Activated CD4-positive, alpha-beta T cell treated with anti-CD3 and anti-CD28 coated beads, Interleukin-2, amount 10 ng/mL, durations not matched to agents 7 days and 5 days (primary cell): Measurements from ENCODE around the gene ZNF611. TPM values are rescaled to one million over a fixed set of nuclear protein-coding genes. Genes with fewer than 3 reads are reported as not detected.
"Not testable (repeated sequence)": the region's sequence is repeated elsewhere in the genome, so short reads cannot be mapped to it uniquely, and the experiment has no call there.

ENCODE experiments used
- CTCF ChIA-PET: fragments of 350-600 bp; sonication (Branson Sonifier 250); formaldehyde crosslinking; loops from one replicate; lab custom pipeline; 2021; ENCODE audit warnings: antibody characterized with exemption; lab: Charles Lee
- POLR2A ChIA-PET: fragments of 350-600 bp; sonication (Branson Sonifier 250); formaldehyde crosslinking; loops from one replicate; lab custom pipeline; 2021; ENCODE audit warnings: antibody characterized with exemption; lab: Charles Lee
- DNase-seq: peaks from one replicate; pipeline ENCODE4 v3.0.0-alpha.2; 2020
- H3K27ac Mint-ChIP-seq: one replicate; pipeline ENCODE4 v1.8.0; 2021; ENCODE audit warnings: mild to moderate bottlenecking, moderate library complexity, mixed read lengths
- H3K27me3 Mint-ChIP-seq: one replicate; pipeline ENCODE4 v1.8.0; 2021; ENCODE audit warnings: mixed read lengths
- H3K36me3 Mint-ChIP-seq: one replicate; pipeline ENCODE4 v1.8.0; 2021; ENCODE audit warnings: low read depth, mixed read lengths
- H3K4me1 Mint-ChIP-seq: one replicate; pipeline ENCODE4 v1.8.0; 2021; ENCODE audit warnings: mixed read lengths
- H3K4me3 Mint-ChIP-seq: one replicate; pipeline ENCODE4 v1.8.0; 2021; ENCODE audit warnings: mild to moderate bottlenecking, moderate library complexity, mixed read lengths
- H3K9me3 Mint-ChIP-seq: one replicate; pipeline ENCODE4 v1.8.0; 2021; ENCODE audit warnings: mixed read lengths
- total RNA-seq, 2 experiments: library from RNA; stranded (reverse); gene quantifications; one replicate each; pipeline ENCODE4 v1.2.3, GENCODE V29; 2021

Gene ZNF611
- total RNA-seq, 2 experiments from 2014 or later: 30.2 to 34.9 TPM

DNA sequence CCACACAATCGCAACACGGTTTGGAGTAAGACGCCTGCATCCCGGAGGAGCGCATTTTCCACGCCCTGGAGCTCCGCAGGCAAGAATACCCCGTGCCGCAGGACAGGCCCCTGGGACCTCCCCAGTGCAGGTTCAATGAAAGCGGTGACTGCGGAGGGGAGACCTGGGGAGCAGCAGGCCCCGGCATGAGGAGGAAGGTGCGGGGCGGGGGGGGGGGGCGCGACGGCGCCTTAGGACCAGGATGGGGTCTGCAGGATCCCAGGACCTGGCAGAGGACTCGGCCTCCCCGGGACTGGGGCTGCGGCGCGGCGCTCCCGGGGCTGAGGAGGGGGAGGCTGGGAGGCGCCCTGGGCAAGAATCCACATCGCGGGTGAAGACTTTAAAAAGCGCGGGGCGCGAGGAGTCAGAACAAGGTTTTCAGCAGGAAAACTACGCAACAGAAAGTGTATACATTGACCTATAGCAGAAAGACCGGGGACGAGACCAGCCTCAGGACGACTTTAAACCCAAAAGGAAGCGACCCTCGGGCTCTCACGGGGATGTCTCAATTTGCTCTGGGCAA lies 432 bp downstream of the ZNF611 start:
- H3K4me1 Mint-ChIP-seq: peaks cover 26% of the 10 kb centered on the region
- H3K4me3 Mint-ChIP-seq: peak overlapping the region; percentile 90
- DNase-seq: no peak
- H3K27me3 Mint-ChIP-seq: no peaks in the 10 kb centered on the region
- peak overlapping the region; percentile 92 for H3K27ac Mint-ChIP-seq
- peaks cover 40% of the 10 kb centered on the region for H3K36me3 Mint-ChIP-seq
- peaks cover 17% of the 10 kb centered on the region for H3K9me3 Mint-ChIP-seq
- ChIA-PET POLR2A (no interaction called here), CTCF (no interaction called here)

DNA sequence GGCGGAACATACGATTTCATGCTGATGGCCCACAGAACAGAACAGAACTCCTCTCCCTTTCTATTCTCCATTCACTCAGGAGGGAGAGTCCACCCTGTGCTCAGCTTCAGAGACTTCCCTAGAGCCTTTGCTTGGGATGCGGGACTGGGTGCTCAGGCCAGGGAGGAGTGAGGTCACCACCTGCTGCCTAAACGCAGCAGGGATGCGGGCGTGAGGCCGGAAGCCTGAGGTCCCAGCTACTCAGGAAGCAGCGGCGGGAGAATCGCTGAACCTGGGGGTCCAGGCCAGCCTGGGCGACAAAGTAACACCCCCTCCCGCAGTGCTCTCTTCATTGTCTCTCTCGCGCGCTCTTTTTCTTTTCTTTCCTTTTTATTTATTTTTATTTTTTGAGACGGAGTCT lies 8.8 kb downstream of the ZNF611 start:
- Mint-ChIP-seq H3K9me3 (peaks cover 36% of the 10 kb centered on the region), H3K36me3 (peaks cover 85% of the 10 kb centered on the region)
- POLR2A ChIA-PET, H3K27ac Mint-ChIP-seq, H3K4me1 Mint-ChIP-seq, H3K4me3 Mint-ChIP-seq, DNase-seq, H3K27me3 Mint-ChIP-seq, CTCF ChIA-PET: not testable (repeated sequence)

DNA sequence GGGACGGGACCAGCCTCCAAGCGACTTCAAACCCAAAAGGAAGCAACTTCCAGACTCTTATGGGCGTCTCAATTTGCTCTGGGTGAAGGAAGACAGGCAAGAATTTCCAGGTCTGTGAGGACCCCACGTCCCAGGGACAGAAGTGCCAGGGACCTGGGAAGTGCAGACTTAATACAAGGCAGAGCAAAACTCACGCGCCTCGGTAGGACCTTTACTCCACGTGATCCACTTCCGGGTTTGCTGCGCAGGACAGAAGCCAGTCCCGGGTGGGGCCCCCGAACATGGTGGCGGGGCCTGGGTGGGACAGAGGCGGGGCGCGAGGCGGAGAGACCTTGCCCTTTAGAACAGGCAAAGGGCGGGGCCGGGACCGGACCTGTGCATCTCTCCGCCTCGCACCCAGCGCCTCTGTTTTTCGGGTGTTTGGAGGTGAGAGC lies 9.3 kb downstream of the ZNF611 start:
- Mint-ChIP-seq H3K9me3 (peaks cover 36% of the 10 kb centered on the region), H3K27ac (no peak overlapping the region), H3K27me3 (no peaks in the 10 kb centered on the region), H3K4me1 (peaks cover 2% of the 10 kb centered on the region), H3K36me3 (peaks cover 85% of the 10 kb centered on the region), H3K4me3 (no peak overlapping the region)
- DNase-seq: no peak
- ChIA-PET POLR2A (no interaction called here), CTCF (no interaction called here)

DNA sequence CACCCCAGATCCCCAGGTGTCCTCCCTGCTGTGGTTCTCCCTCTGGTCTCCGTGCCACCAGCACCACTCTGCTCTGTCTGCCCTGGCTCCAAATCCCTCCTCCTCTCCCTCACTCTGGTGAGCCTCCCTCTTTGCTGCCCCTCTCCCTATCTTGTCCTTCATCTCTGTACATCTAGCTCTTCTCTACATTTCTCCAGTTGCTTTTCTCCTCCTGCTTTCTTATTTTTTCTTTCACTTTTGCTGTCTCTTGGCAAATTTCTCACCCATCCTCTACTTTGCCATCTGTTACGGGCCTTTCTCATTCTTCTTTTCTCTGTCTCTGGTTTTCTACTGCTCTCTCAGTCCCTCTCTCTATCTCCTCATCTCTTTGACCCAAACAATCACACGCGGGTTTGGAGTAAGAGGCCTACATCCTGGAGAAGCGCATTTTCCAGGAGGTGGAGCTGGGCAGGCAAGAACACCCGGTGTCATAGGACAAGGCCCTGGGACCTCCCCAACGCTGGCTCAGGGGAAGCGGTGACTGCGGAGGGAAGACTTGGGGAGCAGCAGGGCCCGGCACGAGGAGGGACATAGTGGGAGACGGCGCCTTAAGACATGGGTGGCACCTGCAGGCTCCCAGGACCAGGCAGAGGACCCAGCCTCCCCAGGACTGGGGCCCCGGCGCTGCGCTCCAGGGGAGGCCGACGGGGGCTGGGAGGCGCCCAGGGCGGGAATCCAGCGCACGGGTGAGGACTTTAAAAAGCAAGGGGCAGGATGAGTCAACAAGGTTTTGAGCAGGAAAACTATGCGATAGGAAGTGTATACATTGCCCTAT lies 9.9 kb downstream of the ZNF611 start:
- Mint-ChIP-seq H3K27ac (peak overlapping the region; percentile 37), H3K4me1 (peaks cover 2% of the 10 kb centered on the region), H3K9me3 (peaks cover 38% of the 10 kb centered on the region), H3K27me3 (no peaks in the 10 kb centered on the region), H3K4me3 (no peak overlapping the region), H3K36me3 (peaks cover 86% of the 10 kb centered on the region)
- no peak for DNase-seq
- CTCF ChIA-PET: no interaction called here
- POLR2A ChIA-PET: no interaction called here

DNA sequence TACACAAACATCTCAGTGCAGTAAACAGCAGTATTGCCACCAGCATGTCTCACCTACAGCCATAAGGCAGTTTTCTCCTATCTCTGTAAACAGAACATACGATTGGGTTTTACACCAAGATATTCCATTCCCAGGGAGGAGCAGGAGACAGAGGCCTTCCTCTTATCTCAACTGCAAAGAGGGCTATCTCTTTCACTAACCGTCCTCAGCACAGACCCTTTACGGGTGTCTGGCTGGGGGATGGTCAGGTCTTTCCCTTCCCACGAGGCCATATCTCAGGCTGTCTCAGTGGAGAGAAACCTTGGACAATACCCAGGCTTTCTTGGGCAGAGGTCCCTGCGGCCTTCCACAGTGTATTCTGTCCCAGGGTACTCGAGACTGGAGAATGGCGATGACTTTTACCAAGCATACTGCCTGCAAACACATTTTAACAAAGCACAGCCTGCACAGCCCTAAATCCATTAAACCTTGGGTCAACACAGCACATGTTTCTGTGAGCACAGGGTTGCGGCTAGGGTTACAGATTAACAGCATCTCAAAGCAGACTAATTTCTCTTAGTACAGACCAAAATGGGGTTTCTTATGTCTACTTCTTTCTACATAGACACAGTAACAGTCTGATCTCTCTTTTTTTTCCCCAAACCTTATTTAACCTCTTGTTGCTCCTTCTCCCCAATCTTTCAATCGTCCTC lies 10.8 kb downstream of the ZNF611 start:
- H3K4me3 Mint-ChIP-seq, POLR2A ChIA-PET, H3K4me1 Mint-ChIP-seq, DNase-seq, H3K27ac Mint-ChIP-seq, H3K27me3 Mint-ChIP-seq, CTCF ChIA-PET: not testable (repeated sequence)
- Mint-ChIP-seq H3K9me3 (peaks cover 44% of the 10 kb centered on the region), H3K36me3 (peaks cover 87% of the 10 kb centered on the region)

DNA sequence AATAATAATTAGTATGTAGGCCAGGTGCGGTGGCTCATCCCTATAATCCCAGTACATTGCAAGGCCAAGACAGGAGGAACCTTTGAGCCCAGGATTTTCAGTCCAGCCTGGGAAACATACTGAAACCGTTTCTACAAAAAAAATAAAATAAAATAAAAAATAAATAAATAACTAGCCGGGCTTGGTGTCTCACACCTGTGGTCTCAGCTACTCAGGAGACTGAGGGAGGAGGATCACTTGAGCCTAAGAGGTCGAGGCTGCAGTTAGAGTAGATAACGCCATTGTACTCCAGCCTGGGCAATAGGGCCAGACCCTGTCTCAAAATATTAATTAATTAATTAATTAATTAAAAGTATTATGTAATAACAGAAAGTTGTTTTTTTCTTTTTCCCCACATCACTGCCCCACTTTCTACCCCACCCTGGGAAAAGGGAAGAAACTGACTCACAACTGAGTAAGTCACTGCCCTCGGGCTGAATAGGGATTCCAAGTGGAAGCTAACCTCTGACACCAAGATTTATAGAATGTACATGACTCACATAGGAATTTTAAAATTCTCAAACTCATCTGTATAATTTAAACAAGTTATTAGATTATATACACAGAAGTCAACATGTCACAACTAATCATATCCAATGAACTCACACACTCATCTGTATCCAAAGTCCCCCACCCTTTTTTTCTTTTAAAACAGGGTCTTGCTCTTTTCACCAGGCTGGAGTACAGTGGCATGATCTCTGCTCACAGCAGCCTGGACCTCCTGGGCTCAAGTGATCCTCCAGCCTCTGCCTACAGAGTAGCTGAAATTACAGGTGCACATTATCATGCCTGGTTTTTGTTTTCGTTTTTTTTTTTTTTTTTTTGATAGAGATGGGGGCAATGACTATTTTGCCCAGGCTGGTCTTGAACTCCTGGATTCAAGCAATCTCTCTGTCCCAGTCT lies 12.5 kb downstream of the ZNF611 start:
- H3K9me3 Mint-ChIP-seq: peaks cover 42% of the 10 kb centered on the region
- no peaks in the 10 kb centered on the region for H3K27me3 Mint-ChIP-seq
- H3K4me1 Mint-ChIP-seq: no peaks in the 10 kb centered on the region
- H3K4me3 Mint-ChIP-seq: no peak overlapping the region
- no peak for DNase-seq
- POLR2A ChIA-PET: no interaction called here
- no peak overlapping the region for H3K27ac Mint-ChIP-seq
- peaks cover 81% of the 10 kb centered on the region for H3K36me3 Mint-ChIP-seq
- CTCF ChIA-PET: no interaction called here

DNA sequence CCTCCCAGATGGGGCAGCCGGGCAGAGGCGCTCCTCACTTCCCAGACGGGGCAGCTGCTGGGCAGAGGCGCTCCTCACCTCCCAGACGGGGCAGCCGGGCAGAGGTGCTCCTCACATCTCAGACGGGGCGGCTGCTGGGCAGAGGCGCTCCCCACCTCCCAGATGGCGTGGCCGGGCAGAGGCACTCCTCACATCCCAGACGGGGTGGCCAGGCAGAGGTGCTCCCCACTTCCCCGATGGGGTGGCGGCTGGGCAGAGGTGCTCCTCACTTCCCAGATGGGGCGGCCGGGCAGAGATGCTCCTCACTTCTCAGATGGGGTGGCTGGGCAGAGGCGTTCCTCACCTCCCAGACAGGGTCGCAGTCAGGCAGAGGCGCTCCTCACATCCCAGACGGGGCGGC lies 14.3 kb downstream of the ZNF611 start:
- H3K4me1 Mint-ChIP-seq, H3K4me3 Mint-ChIP-seq, H3K27me3 Mint-ChIP-seq, DNase-seq, CTCF ChIA-PET, H3K27ac Mint-ChIP-seq, POLR2A ChIA-PET: not testable (repeated sequence)
- Mint-ChIP-seq H3K9me3 (peaks cover 49% of the 10 kb centered on the region), H3K36me3 (peaks cover 84% of the 10 kb centered on the region)

DNA sequence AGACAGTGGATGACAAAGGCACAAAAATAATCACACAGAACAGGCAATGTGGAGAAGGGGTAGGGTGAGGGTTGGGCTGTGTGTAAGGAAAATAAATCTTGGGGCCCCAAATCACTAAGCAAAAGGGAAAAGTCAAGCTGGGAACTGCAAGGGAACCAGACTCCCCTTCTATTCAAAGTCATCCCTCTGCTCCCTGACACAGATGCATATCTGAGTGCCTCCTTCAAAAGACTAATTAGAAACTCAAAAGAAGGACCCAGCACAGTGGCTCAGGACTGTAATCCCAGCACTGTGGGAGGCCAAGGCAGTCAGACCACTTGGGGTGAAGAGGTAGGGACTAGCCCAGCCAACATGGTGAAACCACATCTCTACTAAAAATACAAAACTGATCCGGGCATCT lies 18.3 kb downstream of the ZNF611 start:
- H3K27me3 Mint-ChIP-seq: no peaks in the 10 kb centered on the region
- ChIA-PET POLR2A (no interaction called here), CTCF (no interaction called here)
- H3K27ac Mint-ChIP-seq: no peak overlapping the region
- peaks cover 45% of the 10 kb centered on the region for H3K9me3 Mint-ChIP-seq
- peaks cover 87% of the 10 kb centered on the region for H3K36me3 Mint-ChIP-seq
- peaks cover 9% of the 10 kb centered on the region for H3K4me1 Mint-ChIP-seq
- no peak overlapping the region for H3K4me3 Mint-ChIP-seq
- no peak for DNase-seq

DNA sequence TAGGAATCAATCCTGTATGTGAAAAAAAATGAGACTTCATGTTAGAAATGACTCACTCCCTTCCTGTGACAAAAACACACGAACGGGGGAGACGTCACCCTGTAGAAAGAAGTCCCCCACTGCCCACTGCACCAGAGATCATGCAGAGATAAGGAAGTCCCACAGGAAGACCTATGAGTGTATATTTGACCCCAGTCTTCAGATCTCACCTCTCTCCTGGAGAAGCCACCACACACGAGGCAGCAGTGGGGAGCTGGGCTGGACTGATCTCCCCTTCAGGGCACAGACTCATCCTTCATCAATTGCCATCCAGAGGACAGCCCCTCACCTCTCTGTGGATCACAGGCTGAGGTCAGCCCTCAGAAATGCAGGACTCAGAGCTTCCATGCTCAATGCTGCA lies 18.9 kb downstream of the ZNF611 start:
- CTCF ChIA-PET, H3K4me3 Mint-ChIP-seq, DNase-seq, H3K27me3 Mint-ChIP-seq, H3K4me1 Mint-ChIP-seq, POLR2A ChIA-PET, H3K27ac Mint-ChIP-seq: not testable (repeated sequence)
- Mint-ChIP-seq H3K36me3 (peaks cover 87% of the 10 kb centered on the region), H3K9me3 (peaks cover 48% of the 10 kb centered on the region)

DNA sequence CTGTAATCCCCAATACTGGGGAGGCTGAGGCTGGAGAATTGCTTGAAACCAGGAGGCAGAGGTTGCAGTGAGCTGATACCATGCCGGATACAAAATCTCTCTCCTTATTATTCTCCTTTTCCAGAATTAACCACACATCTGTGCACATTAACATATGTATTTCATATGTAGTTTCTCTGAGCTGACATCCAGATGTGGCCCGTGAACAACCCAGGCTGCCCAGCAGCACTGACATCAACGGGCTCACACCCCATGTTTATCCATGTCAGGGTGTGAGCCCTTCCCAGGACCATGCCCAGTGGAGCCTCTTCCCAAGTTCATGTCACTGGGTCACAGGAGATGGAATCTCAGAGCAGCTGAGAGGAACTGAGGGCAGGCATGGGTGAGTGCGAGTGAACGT lies 19.5 kb downstream of the ZNF611 start:
- H3K27me3 Mint-ChIP-seq, POLR2A ChIA-PET, H3K4me1 Mint-ChIP-seq, H3K4me3 Mint-ChIP-seq, H3K27ac Mint-ChIP-seq, DNase-seq: not testable (repeated sequence)
- H3K36me3 Mint-ChIP-seq: peaks cover 88% of the 10 kb centered on the region
- CTCF ChIA-PET: interaction anchor here (0.6 kb wide), 1 partner anchor 37 kb away, joined by 3 read pairs; no protein-coding TSS in a partner anchor
- peaks cover 51% of the 10 kb centered on the region for H3K9me3 Mint-ChIP-seq

DNA sequence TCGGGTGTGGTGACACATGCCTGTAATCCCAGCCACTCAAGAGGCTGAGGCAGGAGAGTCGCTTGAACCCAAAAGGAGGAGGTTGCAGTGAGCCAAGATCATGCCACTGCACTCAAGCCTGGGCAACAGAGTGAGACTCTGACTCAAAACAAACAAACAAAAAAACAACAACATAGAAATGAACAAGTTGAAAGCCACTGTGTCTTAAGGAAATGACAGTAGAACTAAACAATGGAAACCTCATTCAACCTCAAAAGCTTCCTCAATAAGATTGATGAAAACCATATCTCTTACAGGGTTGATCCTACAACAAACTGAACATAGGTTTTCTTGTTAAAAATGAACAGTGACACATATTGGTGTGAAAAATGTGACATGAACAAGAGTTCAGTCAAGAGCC lies 21.8 kb downstream of the ZNF611 start:
- H3K27me3 Mint-ChIP-seq, DNase-seq, H3K4me1 Mint-ChIP-seq, CTCF ChIA-PET, POLR2A ChIA-PET, H3K4me3 Mint-ChIP-seq, H3K27ac Mint-ChIP-seq: not testable (repeated sequence)
- H3K9me3 Mint-ChIP-seq: peaks cover 51% of the 10 kb centered on the region
- H3K36me3 Mint-ChIP-seq: peaks cover 91% of the 10 kb centered on the region

DNA sequence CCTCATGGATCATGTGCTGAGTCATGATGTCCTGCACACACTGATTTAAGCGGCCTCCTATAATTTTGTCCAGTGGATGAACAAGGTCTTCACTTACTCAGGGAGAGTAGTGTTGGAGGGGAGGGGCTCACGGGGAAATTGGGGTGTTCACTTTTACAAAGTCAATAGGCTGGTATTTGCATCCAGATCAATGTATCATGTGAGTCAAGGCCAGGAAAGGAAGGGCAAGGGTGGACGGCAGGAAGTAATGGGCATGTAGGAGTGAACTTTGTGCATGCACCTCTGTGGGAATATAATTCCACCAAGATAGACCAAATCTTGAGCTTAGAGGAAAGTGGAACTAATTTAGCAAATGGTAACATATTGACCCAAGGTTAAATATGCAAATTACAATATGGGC lies 23.2 kb downstream of the ZNF611 start:
- H3K4me1 Mint-ChIP-seq, H3K4me3 Mint-ChIP-seq, DNase-seq, POLR2A ChIA-PET, CTCF ChIA-PET, H3K27me3 Mint-ChIP-seq, H3K27ac Mint-ChIP-seq: not testable (repeated sequence)
- Mint-ChIP-seq H3K9me3 (peaks cover 49% of the 10 kb centered on the region), H3K36me3 (peaks cover 89% of the 10 kb centered on the region)
